Measurements from ENCODE around the gene ME3.

DNA sequence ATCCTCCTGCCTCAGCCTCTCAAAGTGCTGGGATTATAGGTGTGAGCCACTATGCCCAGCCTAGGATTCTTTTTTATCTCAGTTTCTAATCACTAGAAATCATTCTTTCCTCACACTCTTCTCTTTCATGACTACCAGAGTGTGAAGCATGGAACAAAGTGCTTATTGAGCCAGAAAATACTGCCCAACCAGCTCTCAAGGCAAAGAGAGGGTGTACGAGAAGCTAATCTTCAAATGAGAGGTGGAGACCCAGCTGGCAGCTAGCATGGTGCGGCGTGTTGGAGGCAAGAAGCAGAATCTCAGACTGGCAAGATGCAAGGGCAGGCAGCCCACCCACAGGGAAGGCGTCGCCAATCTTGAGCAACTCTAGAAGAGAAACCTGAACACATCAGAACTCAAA, 41.1 kb upstream of the ME3 start:
- no peak for TF ChIP-seq POLR2A (IDR thresholded peaks at IDR 0.05; ENCODE audit: low read length)
- no peak for TF ChIP-seq CTCF (IDR thresholded peaks at IDR 0.05)
- TF ChIP-seq ZFP36 (IDR thresholded peaks at IDR 0.05; ENCODE audit: borderline replicate concordance, partially characterized antibody) = no peak
- TF ChIP-seq MAZ (IDR thresholded peaks at IDR 0.05; ENCODE audit: borderline replicate concordance, low read depth, low read length) = no peak
- TF ChIP-seq EP300 (IDR thresholded peaks at IDR 0.05) = no peak
- no peak for TF ChIP-seq HEYL (CRISPR knock-in tag; IDR thresholded peaks at IDR 0.05)

Data from A549 (cell line).